Measurements from ENCODE around the gene PTBP2.

The PTBP2 gene

DNA sequence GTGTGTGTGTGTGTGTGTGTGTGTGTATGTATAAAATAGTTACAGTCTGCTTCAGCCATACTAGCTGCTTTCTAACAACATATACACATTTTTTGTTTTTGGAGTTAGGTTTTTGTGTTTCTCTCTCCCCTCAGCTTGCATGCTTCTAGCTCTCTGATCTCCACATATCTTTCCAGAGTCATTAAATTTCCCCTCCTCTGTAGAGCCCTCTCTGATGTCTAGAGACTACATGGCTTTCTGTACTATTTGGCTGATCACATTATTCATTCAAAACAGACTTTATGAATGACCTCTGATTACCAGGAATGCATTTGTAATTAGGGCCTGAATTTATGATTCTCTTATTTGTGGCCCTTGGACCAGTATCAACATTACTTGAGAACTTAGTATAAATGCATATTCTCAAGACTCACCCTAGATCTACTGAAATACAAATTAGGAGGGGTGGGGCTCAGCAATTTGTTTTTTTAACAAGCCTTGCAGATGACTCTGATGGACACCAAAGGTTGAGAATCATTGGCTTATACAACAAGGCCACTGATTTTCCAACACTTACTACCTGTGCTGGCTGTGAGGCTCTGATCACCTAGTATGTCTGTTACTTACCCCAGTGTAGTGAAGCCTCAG is 104.5 kb downstream of the PTBP2 start:
- DNase-seq (ENCODE audit: low read depth) = no peak

DNA sequence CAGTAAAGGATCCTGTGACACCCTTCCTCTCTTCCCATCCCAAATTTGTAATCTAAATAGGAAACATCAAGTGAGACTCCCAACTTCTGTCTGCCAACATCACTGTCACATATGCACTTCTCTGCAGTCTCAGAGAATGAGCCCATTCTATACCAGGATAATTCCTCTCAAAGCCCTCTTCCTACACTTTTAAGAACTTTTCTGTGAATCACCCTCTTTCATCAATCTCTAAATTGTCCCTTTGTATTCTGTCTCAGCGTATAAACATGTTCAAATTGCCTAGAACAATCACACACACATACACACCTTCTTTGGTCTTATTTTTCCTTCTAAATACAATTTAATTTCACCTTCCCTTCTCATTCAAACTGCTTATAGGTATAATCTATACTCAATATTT is 111.8 kb downstream of the PTBP2 start:
- no peak for DNase-seq (ENCODE audit: low read depth)

GRCh38 chr1:96834986-96835385 is 113.4 kb downstream of the PTBP2 start:
- no peak for DNase-seq (ENCODE audit: low read depth)

DNA sequence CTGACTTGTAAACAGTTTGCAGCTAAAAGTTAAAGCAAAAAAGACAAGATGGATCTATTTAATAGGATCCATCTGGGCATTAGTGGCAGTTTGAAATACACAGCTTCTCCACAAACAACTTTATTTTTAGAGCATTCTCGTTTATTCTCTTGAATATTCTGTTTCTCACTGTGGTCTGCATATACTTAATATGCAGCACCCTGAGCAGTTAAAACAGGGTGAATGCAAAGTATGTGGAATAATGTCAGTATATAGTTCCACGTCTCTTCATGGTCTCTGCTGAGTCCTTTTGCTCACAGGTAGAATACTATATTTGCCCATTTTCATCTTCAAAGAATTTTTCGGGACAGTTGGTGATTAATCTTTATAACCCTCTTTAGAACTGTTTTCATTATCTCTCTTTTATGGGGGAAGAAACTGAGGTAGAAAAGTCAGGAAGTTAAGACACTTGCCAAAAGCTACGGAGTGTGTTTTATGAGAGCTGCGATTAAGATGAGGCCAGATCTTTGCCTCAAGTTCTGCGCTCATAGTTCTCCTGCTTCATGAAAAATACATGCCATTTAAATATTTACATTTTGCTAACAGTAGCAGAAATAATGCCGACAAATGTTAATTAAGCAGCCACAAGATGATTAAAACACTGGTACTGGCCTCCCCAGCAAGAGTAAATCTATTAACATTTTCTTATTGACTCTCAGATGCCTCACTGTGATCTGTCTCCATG is 115.6 kb downstream of the PTBP2 start:
- no peak for DNase-seq (ENCODE audit: low read depth)

DNA sequence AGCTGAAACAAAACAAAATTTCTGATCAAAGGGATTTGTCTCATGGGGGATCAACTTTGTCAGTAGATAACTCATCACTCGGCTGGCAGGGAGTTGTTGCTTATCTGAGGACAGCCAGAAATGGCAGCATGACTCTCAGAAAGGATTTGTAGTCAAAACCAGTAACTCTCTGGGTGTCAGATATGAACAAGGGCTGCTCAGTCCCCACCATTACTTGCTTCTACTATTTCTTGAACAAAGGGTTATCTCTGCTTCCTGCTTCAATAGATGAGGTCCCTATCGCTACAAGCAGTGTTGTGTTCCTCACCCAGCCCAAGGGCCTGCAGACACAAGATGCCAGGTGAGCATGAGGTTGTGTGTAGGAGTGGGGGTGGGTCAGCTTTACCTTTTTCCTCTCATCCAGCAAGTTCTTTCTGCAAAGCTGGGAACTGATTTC is 116.2 kb downstream of the PTBP2 start:
- DNase-seq (ENCODE audit: low read depth) = no peak

- no peak for DNase-seq (ENCODE audit: low read depth)
Measured at GRCh38 chr1:96840396-96840795, 118.8 kb downstream of the PTBP2 start.

DNA sequence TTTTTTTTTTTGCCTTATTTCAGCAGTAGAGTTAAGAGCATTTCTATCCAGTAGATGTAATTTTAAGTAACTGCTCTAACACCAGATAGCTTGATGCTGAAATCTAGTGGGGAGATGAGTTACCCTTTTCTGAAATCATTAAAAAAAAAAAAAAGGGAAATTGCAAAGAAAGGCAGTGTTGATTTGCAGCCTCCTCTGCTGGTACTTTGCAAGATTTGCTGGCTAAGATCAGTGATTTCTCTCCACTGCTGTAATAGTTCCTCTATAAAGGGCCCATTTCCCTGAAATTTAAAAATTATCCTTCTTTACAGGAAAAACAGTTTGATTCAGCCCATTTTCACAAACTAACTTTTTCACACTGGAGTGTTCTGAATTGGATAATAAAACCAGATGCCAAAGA is 120.6 kb downstream of the PTBP2 start:
- no peak for DNase-seq (ENCODE audit: low read depth)

DNA sequence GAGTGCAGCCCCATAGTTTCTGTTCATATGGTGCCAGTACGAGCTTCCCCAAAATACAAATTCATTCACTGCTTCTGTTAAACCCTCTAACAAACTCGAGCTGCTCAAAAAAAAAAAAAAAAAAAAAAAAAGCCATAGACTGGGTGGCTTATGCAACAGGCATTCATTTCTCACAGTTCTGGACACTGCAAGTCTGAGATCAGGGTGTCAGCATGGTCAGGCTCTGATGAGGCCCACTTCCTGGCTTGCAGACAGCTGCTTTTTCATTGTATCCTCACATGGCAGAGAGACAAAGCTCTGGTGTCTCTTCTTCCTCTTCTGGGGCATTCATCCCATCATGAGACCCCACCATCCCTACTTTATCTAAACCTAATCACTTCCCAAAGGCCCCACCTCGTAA is 121.6 kb downstream of the PTBP2 start:
- no peak for DNase-seq (ENCODE audit: low read depth)

DNA sequence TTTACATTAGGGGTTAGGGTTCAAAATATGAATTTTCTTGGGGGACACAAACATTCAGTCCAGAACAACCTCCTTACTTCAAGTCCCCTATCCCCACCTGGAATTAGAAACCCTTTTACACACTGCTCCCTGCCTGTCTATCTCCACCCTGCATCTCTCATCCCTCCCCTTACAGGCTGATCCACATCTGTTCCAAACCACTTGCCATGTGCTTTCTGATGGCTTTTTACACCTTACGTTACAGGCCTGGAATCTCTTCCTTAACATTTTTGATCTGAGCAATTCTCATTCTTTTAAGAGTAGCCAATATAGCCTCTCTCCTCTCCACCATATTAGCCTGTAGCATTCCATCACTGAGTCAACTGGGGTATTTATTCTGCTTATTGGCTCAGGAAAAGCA is 122.0 kb downstream of the PTBP2 start:
- DNase-seq (ENCODE audit: low read depth) = no peak

DNA sequence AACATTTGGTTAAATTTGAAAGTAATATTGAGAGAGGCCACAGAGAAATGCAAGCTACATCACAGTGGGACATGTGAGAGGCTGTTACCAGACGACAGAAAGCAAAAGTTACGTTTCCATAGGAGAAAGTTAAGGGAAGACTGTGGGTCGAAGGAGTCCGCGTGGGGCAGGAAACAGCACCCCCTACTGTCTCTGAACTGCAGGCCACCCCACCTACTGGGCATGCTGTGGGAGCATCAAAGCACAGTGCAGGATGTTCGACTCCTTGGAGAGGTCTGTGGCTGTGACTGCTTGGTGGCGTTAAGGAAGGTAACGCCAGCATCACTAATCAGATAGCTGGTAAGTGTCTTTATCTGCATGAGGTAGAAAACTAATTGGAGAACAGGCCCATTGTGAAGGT is 123.9 kb downstream of the PTBP2 start:
- DNase-seq (ENCODE audit: low read depth) = no peak

DNA sequence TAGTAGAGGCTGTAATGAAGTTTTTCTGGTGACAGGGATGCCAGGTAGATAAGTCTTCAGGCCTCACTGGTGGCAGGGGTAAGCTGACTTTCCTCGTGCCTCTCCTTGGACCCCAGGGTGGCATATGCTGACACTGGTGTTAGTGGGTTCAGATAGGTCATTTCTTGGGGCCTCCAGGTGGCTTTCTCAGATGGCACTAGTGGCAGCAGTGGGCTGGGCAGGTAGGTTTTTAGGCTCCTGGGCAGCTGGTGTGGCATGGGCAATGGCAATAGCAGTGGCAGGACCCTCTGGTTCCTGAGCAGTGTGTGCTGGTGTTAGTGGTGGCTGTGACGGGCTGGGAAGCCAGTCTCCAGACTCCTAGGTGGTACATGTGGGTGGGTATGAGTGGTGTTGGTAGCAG is 140.3 kb downstream of the PTBP2 start:
- DNase-seq (ENCODE audit: low read depth) = no peak

GRCh38 chr1:96863449-96863848 is 141.9 kb downstream of the PTBP2 start:
- no peak for DNase-seq (ENCODE audit: low read depth)
